ENCODE measurements around the gene HOXB6.

GRCh38 chr17:48565925-48566710, 38.7 kb downstream of the HOXB6 start:
- TF ChIP-seq CTCF (conservative IDR thresholded peaks at IDR 0.05; ENCODE audit: low read length) (no peak), EZH2phosphoT487 (IDR thresholded peaks at IDR 0.05; ENCODE audit: borderline replicate concordance) (no peak)

All from Loucy (cell line).